HFF-Myc (cell line): ENCODE results near the gene SERINC5.

ENCODE experiments used
- DNase-seq: peaks from one replicate; pipeline ENCODE4 v3.0.0-alpha.2; 2011; ENCODE audit warnings: low read depth; ENCODE audit errors: extremely low read depth
- H3K4me3 ChIP-seq: replicated peaks from 2 replicates; pipeline ENCODE4 v1.5.1; 2011; ENCODE audit warnings: low read depth, mild to moderate bottlenecking, control low read depth, low read length
- CTCF ChIP-seq: IDR thresholded peaks from 2 replicates; pipeline ENCODE4 v1.5.1; 2012; ENCODE audit warnings: mild to moderate bottlenecking, low read depth, low read length, control low read depth; ENCODE audit errors: missing control alignments

Gene SERINC5

GRCh38 chr5:80230269-80230992, 25.4 kb downstream of the SERINC5 start:
- no peak for DNase-seq
- no peak for TF ChIP-seq CTCF
- H3K4me3 ChIP-seq: no peak overlapping the region

- TF ChIP-seq CTCF: no peak
- no peak overlapping the region for H3K4me3 ChIP-seq
- no peak for DNase-seq
Observed at GRCh38 chr5:80229902-80230255, 26.0 kb downstream of the SERINC5 start.

DNA sequence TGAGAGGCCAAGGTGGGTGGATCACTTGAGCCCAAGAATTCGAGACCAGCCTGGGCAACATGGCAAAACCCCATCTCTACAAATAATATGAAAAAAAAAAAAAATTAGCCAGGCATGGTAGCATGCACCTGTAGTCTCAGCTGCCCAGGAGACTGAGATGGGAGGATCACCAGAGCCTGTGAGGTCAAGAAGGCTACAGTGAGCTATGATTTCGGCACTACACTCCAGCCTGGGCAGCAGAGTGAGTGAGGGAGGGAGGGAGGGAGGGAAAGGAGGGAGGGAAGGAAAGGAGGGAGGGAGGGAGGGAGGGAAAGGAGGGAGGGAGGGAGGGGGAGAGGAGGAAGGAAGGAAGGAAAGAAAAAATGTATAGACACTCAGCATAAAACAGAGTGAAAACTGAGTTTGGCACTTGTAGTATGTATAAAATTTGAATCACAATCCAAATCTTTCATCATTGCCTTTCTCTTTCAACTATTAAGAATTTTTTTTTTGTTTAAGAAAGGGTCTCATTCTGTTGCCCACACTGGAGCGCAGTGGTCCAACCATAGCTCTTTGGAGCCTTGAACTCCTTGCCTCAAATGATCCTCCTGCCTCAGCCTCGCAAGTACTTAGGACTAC, 27.8 kb downstream of the SERINC5 start:
- TF ChIP-seq CTCF: no peak
- H3K4me3 ChIP-seq: no peak overlapping the region
- DNase-seq: no peak

- DNase-seq: no peak
- TF ChIP-seq CTCF: no peak
- no peak overlapping the region for H3K4me3 ChIP-seq
Observed at GRCh38 chr5:80225934-80226326, 29.9 kb downstream of the SERINC5 start.

DNA sequence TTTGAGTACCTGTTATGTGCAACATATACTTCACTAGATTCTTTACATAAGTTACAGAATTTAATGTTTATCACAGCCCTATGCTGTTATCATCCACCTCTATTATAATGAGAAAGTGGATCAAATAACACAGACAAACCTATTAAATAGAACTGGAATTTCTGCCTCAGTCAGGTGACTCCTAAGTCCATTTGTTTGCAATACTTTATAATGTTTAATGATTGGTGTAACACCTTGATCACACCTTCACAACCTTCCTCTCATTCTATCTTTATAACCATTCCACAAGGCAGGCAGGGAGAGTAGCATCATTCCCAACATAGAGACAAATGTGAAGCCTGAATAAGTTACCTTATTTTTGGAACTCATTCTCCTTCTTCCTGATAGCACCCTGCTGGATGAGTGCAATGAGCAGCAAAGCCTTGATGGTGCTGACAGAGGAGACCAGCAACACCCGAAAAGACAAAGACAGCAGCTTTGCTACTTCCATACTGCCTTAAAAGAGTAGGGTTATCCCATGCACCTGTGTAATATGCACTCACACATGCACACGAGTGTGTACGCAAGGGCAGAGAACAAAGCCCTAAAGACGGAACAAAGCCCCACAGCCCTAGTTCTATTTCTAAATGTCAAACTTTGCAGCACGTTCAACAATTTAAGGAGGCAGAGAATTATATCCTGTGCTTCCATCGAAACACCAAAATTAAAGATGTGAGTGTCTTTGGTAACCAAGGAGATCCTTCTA, 30.5 kb downstream of the SERINC5 start:
- TF ChIP-seq CTCF: no peak
- H3K4me3 ChIP-seq: no peak overlapping the region
- no peak for DNase-seq

GRCh38 chr5:80223561-80223960, 32.3 kb downstream of the SERINC5 start:
- no peak for TF ChIP-seq CTCF
- no peak overlapping the region for H3K4me3 ChIP-seq
- DNase-seq: no peak
